A549 (cell line): ENCODE results near the gene CTAG1B. TPM values are rescaled to one million over a fixed set of nuclear protein-coding genes. Genes with fewer than 3 reads are reported as not detected.
"Not testable (repeated sequence)": the region's sequence is repeated elsewhere in the genome, so short reads cannot be mapped to it uniquely, and the experiment has no call there.

Experiments
- ATAC-seq, 2 experiments: fragments of 200-7000 bp in 1 of 2; fragments of >200 bp in 1 of 2; cut with Nextera tagmentation in 1 of 2; cut with Tn5 transposase in 1 of 2; 3 replicates each; pipeline versions ENCODE4 v1.8.0 to v1.9.1; 2018 to 2020; ENCODE audit warnings: mild to moderate bottlenecking in 1 of 2, moderate library complexity in 1 of 2
- CTCF ChIA-PET: fragments of 300-600 bp; sonication (Branson Sonifier 250); formaldehyde crosslinking; extraction: SDS; loops from one replicate; lab custom pipeline; 2021; ENCODE audit warnings: antibody characterized with exemption, inconsistent platforms; lab: Yijun Ruan, JAX
- POLR2A ChIA-PET: fragments of 350-600 bp; formaldehyde crosslinking; extraction: SDS; loops from one replicate; lab custom pipeline; 2021; ENCODE audit warnings: antibody characterized with exemption, inconsistent platforms; lab: Yijun Ruan, JAX
- DNase-seq, 2 experiments: peaks; one replicate each; pipeline versions ENCODE4 v3.0.0 to v3.0.0-alpha.2; 2011 to 2016; ENCODE audit warnings: low read depth in 1 of 2, low spot score in 1 of 2
- FAIRE-seq: peaks from 2 replicates; lab custom pipeline; 2011; peaks lifted over from hg19 to GRCh38; lab: Jason Lieb, UNC
- H3K27ac ChIP-seq, 2 experiments: fragments of >200 bp; sonication (Bioruptor Twin); formaldehyde crosslinking; 3 replicates each; pipeline ENCODE4 v1.5.1; 2016 to 2017
- H3K4me1 ChIP-seq: fragments of >200 bp; sonication (Bioruptor Twin); formaldehyde crosslinking; 3 replicates; pipeline ENCODE4 v1.6.1; 2016
- H3K4me2 ChIP-seq: fragments of >200 bp; sonication (Bioruptor Twin); formaldehyde crosslinking; 3 replicates; pipeline ENCODE4 v1.6.1; 2016
- H3K4me3 ChIP-seq: fragments of >200 bp; sonication (Bioruptor Twin); formaldehyde crosslinking; 3 replicates; pipeline ENCODE4 v1.5.1; 2016
- H3K9me3 ChIP-seq: fragments of >200 bp; sonication (Bioruptor Twin); formaldehyde crosslinking; 3 replicates; pipeline ENCODE4 v1.6.1; 2016
- BHLHE40 ChIP-seq: IDR thresholded peaks from 2 replicates; pipeline ENCODE4 v1.6.1; 2012; ENCODE audit warnings: low read depth, low read length, inconsistent platforms
- CBX8 ChIP-seq: fragments of 200-600 bp; sonication (generic); IDR thresholded peaks from 2 replicates; pipeline ENCODE4 v1.6.1; 2016
- CHD2 ChIP-seq: fragments of 150-350 bp; IDR thresholded peaks from 2 replicates; pipeline ENCODE4 v1.6.1; 2014; ENCODE audit warnings: low read length; ENCODE audit not compliant: partially characterized antibody
- EHMT2 ChIP-seq: fragments of 200-600 bp; sonication (generic); IDR thresholded peaks from 2 replicates; pipeline ENCODE4 v1.6.1; 2016; ENCODE audit warnings: antibody characterized with exemption, low read depth, mild to moderate bottlenecking, moderate library complexity
- GATA3 ChIP-seq: IDR thresholded peaks from 2 replicates; pipeline ENCODE4 v1.6.1; 2012; ENCODE audit warnings: borderline replicate concordance
- HDAC2 ChIP-seq: fragments of 200-600 bp; sonication (generic); IDR thresholded peaks from 2 replicates; pipeline ENCODE4 v1.6.1; 2016
- HEYL ChIP-seq: fragments of 250-450 bp; sonication (Bioruptor Pico); IDR thresholded peaks from 2 replicates; pipeline ENCODE4 v1.8.0; 2021; ENCODE audit warnings: mild to moderate bottlenecking, moderate library complexity
- HMGXB4 ChIP-seq: fragments of 250-450 bp; sonication (Bioruptor Pico); IDR thresholded peaks from 2 replicates; pipeline ENCODE4 v1.5.0; 2021; ENCODE audit warnings: mild to moderate bottlenecking, moderate library complexity, borderline replicate concordance
- KDM1A ChIP-seq: fragments of 200-600 bp; sonication (generic); IDR thresholded peaks from 2 replicates; pipeline ENCODE4 v1.6.1; 2016; ENCODE audit warnings: low read depth, mild to moderate bottlenecking
- KDM5A ChIP-seq: fragments of 200-600 bp; sonication (generic); IDR thresholded peaks from 2 replicates; pipeline ENCODE4 v1.6.1; 2016; ENCODE audit warnings: antibody characterized with exemption, mild to moderate bottlenecking
- MYC ChIP-seq: IDR thresholded peaks from 2 replicates; pipeline ENCODE4 v1.6.1; 2012; ENCODE audit warnings: mild to moderate bottlenecking, inconsistent platforms, low read length, improper control_type of control experiment, borderline replicate concordance
- NPAS2 ChIP-seq: fragments of 250-450 bp; sonication (Bioruptor Pico); IDR thresholded peaks from 2 replicates; pipeline ENCODE4 v1.8.0; 2022; ENCODE audit warnings: mild to moderate bottlenecking, moderate library complexity, borderline replicate concordance
- PBX3 ChIP-seq: IDR thresholded peaks from 2 replicates; pipeline ENCODE4 v1.6.1; 2012
- PHF8 ChIP-seq: fragments of 200-600 bp; sonication (generic); IDR thresholded peaks from 2 replicates; pipeline ENCODE4 v1.6.1; 2016; ENCODE audit warnings: low read depth, mild to moderate bottlenecking, antibody characterized with exemption, moderate library complexity, borderline replicate concordance
- POLR2AphosphoS2 ChIP-seq: conservative IDR thresholded peaks from 2 replicates; pipeline ENCODE4 v1.6.1; 2012; ENCODE audit warnings: low read length, improper control_type of control experiment, inconsistent platforms
- SMC3 ChIP-seq: fragments of >200 bp; sonication (Bioruptor Twin); formaldehyde crosslinking; IDR thresholded peaks from 3 replicates; pipeline ENCODE4 v1.6.1; 2018; ENCODE audit warnings: inconsistent platforms
- TP53 ChIP-seq: fragments of 250-450 bp; sonication (Bioruptor Pico); IDR thresholded peaks from 2 replicates; pipeline ENCODE4 v1.5.0; 2021; ENCODE audit warnings: mild to moderate bottlenecking, moderate library complexity
- WGBS: methylation state at CpG from one replicate; pipeline ENCODE4 v1.1.6; 2017; ENCODE audit errors: missing lambda C conversion rate; 5-methylcytosine and 5-hydroxymethylcytosine counted together
- polyA minus RNA-seq: library from RNA; depleted of rRNA, polyadenylated mRNA; stranded (reverse); fragments of >200 nt; gene quantifications from 2 replicates; pipeline ENCODE4 v1.2.3, GENCODE V29; 2011; rRNA and poly(A)+ RNA removed
- polyA plus RNA-seq, 4 experiments: library from polyadenylated mRNA; depleted of rRNA in 3 of 4; stranded (reverse); fragments of >200 nt; fragmentation: RNase III in 1 of 4; extraction: RNeasy Plus Mini Kit Qiagen cat#74134 plus additional on column Dnase treatment in 1 of 4; gene quantifications; 2 replicates in 3 of 4; 3 replicates in 1 of 4; pipeline ENCODE4 v1.2.3, GENCODE V29; 2011 to 2017
- TF ChIP-seq, protein P1 (sequence below): fragments of 150-350 bp; IDR thresholded peaks from 2 replicates; pipeline ENCODE4 v1.6.1; 2014; ENCODE audit warnings: low read depth, mild to moderate bottlenecking, low read length

Gene CTAG1B
- polyA plus RNA-seq (2011; rRNA removed): not detected in 2 replicates
- polyA plus RNA-seq (2012; cell fraction: cytosol; rRNA removed): not detected in 2 replicates
- polyA plus RNA-seq (2012; cell fraction: nucleus; rRNA removed): not detected in 2 replicates
- polyA plus RNA-seq (2017; fragmentation: RNase III; extraction: RNeasy Plus Mini Kit Qiagen cat#74134 plus additional on column Dnase treatment): not detected in 3 replicates
- polyA minus RNA-seq: not detected in 2 replicates

GRCh38 chrX:154619182-154619581, at the start of gene CTAG1B:
CTAG1B (minus strand) TSS chrX:154619282; CDS start chrX:154619218, 64 bp downstream.
- H3K4me1 ChIP-seq, ATAC-seq, H3K4me3 ChIP-seq, H3K4me2 ChIP-seq, H3K27ac ChIP-seq, POLR2A ChIA-PET, H3K9me3 ChIP-seq, CTCF ChIA-PET, DNase-seq, FAIRE-seq: not testable (repeated sequence)
- WGBS: no CpG with 5 or more reads among the region's 28 CpGs

- 51% methylated on average over 7 of the region's 7 CpGs for WGBS
- ChIA-PET CTCF (no interaction called here), POLR2A (no interaction called here)
- Histone ChIP-seq H3K9me3 (no peaks in the 10 kb centered on the region), H3K4me2 (no peak overlapping the region), H3K4me1 (no peaks in the 10 kb centered on the region), H3K27ac (no peak overlapping the region), H3K4me3 (no peak overlapping the region)
- no peak for FAIRE-seq
- no peak for DNase-seq
- TF ChIP-seq TP53 (no peak), GATA3 (no peak), HDAC2 (no peak), KDM1A (no peak), CBX8 (no peak), KDM5A (no peak), EHMT2 (no peak), PBX3 (no peak), POLR2AphosphoS2 (no peak), SMC3 (no peak), CHD2 (no peak)
- no peak for ATAC-seq
Measured at GRCh38 chrX:154661899-154662298, 42.8 kb upstream of the CTAG1B start.

DNA sequence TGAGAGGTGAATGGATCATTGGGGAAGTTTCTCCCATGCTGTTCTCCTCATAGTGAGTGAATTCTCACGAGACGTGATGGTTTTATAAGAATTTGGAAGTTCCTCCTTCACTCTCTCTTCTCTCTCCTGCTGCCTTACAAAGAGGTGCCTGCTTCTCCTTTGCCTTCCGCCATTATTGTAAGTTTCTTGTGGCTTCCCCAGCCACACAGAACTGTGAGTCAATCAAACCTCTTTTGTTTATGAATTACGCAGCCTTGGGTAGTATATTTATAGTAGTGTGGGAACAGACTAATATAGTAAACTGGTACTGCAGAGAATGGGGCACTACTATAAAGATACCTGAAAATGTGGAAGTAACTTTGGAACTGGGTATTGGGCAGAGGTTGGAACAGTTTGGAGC, 42.1 kb upstream of the CTAG1B start:
- TF ChIP-seq BHLHE40 (no peak), NPAS2 (CRISPR knock-in tag) (no peak), HMGXB4 (no peak), PHF8 (no peak), PBX3 (no peak), MYC (no peak), HEYL (CRISPR knock-in tag) (no peak)
- TF ChIP-seq, protein P1, sequence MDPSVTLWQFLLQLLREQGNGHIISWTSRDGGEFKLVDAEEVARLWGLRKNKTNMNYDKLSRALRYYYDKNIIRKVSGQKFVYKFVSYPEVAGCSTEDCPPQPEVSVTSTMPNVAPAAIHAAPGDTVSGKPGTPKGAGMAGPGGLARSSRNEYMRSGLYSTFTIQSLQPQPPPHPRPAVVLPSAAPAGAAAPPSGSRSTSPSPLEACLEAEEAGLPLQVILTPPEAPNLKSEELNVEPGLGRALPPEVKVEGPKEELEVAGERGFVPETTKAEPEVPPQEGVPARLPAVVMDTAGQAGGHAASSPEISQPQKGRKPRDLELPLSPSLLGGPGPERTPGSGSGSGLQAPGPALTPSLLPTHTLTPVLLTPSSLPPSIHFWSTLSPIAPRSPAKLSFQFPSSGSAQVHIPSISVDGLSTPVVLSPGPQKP: no peak
- WGBS: 69% methylated on average over 4 of the region's 4 CpGs
- no peaks in the 10 kb centered on the region for H3K4me1 ChIP-seq
- no peak overlapping the region for H3K4me3 ChIP-seq
- no peak for ATAC-seq
- no peak overlapping the region for H3K27ac ChIP-seq
- FAIRE-seq: no peak
- ChIA-PET POLR2A (no interaction called here), CTCF (no interaction called here)
- no peak for DNase-seq
- no peak overlapping the region for H3K4me2 ChIP-seq
- no peaks in the 10 kb centered on the region for H3K9me3 ChIP-seq
